ENCODE data around the gene LDHAL6B. TPM values are rescaled to one million over a fixed set of nuclear protein-coding genes. Genes with fewer than 3 reads are reported as not detected.

LDHAL6B gene
- total and polyA plus RNA-seq, 2 of the 8 experiments (the other 6 are each of a cell fraction or from before 2014, with no cell fraction given), result not detected

DNA sequence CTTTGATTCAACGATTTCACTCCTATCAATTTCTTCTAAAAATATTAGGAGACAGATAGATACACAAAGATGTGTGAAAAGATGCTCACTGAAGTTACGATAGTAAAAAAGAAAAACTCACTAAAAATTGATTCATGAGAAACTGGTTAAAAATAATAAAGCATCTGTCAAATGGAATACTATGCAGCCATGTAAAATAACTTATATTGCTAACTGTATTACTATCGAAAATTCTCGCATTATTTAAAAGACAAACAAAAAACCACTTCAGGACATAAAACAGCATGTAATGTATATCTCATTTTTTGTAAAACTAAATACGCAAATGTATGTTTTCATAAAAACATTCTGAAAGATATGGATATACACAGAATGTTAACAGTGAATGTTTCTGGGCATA, 33.4 kb upstream of the LDHAL6B start:
- WGBS, 2 experiments (ENCODE audit: extremely low coverage in 1 of 2, insufficient coverage in 1 of 2, insufficient read length in 1 of 2, insufficient replicate concordance in 2 of 2, low coverage in 1 of 2, low lambda C conversion rate in 2 of 2, missing lambda C conversion rate in 1 of 2), result 93% methylated on average over 5 of the region's 5 CpGs; no CpG with 5 or more reads in 1 of the 2 experiments
- POLR2A ChIA-PET (ENCODE audit: partially characterized antibody), result no interaction called here
- TF ChIP-seq YY1 (IDR thresholded peaks at IDR 0.05; ENCODE audit: low read depth, low read length) (no peak), CTBP2 (IDR thresholded peaks at IDR 0.05; ENCODE audit: borderline replicate concordance, insufficient read depth, insufficient read length, low read length) (no peak), BRCA1 (IDR thresholded peaks at IDR 0.05; ENCODE audit: low read depth, low read length) (no peak), RBBP5 (IDR thresholded peaks at IDR 0.05; ENCODE audit: borderline replicate concordance, low read depth, low read length) (no peak), CBX5 (IDR thresholded peaks at IDR 0.05; ENCODE audit: low read depth, low read length) (no peak), SIX5 (IDR thresholded peaks at IDR 0.05; ENCODE audit: low read depth, low read length) (no peak), TCF12 (IDR thresholded peaks at IDR 0.05; ENCODE audit: low read depth, low read length) (no peak), TEAD4 (IDR thresholded peaks at IDR 0.05; ENCODE audit: low read depth, low read length) (no peak), KDM1A (IDR thresholded peaks at IDR 0.05; ENCODE audit: borderline replicate concordance, low read length) (no peak), NANOG (IDR thresholded peaks at IDR 0.05; ENCODE audit: insufficient read depth, low read depth, low read length, poor library complexity, severe bottlenecking) (no peak)

More for the DNA sequence above, 33.4 kb upstream of the LDHAL6B start:
- Histone ChIP-seq H2AFZ (ENCODE audit: low read length) (no peak overlapping the region), H3K4me2 (ENCODE audit: insufficient read depth in 1 of 2, low read depth in 2 of 2, low read length in 2 of 2) (no peak overlapping the region), H3K9ac (replicated peaks in 1 of 4; ENCODE audit: extremely low read depth in 1 of 4, low read depth in 3 of 4, low read length in 3 of 4) (no peak overlapping the region), H2BK5ac (ENCODE audit: low read depth, low read length) (no peak overlapping the region), H3K23ac (ENCODE audit: insufficient read length) (no peak overlapping the region), H2BK120ac (replicated peaks; ENCODE audit: low read depth, low read length) (no peak overlapping the region), H3K4me1 (replicated peaks in 1 of 4; ENCODE audit: control insufficient read depth in 3 of 4, insufficient read depth in 4 of 4, low read length in 3 of 4) (no peaks in the 10 kb centered on the region), H4K20me1 (replicated peaks in 1 of 2; ENCODE audit: control insufficient read depth in 1 of 2, insufficient read depth in 2 of 2, low read length in 2 of 2) (peaks cover 0 to 1% of the 10 kb centered on the region in 2 experiments), H3K56ac (replicated peaks; ENCODE audit: insufficient read length, low read depth, low read length) (no peak overlapping the region), H3K27ac (ENCODE audit: low read depth, low read length) (no peak overlapping the region), H2AK5ac (ENCODE audit: low read depth, low read length) (no peak overlapping the region), H4K91ac (replicated peaks; ENCODE audit: insufficient read length, low read length) (no peak overlapping the region), H3K14ac (ENCODE audit: insufficient read length) (no peak overlapping the region), H3K9me3 (ENCODE audit: insufficient read depth in 2 of 2, low read depth in 1 of 2, low read length in 1 of 2) (no peaks in the 10 kb centered on the region), H4K8ac (ENCODE audit: extremely low read depth, insufficient read depth, low read length) (no peak overlapping the region), H3K27me3 (replicated peaks in 1 of 4; ENCODE audit: control insufficient read depth in 3 of 4, extremely low read depth in 1 of 4, insufficient read depth in 3 of 4, low read length in 3 of 4) (no peaks in the 10 kb centered on the region), H4K5ac (ENCODE audit: insufficient read length, low read depth, low read length) (no peak overlapping the region), H3K36me3 (ENCODE audit: control insufficient read depth in 2 of 4, insufficient read depth in 4 of 4, low read length in 3 of 4) (peaks cover 0 to 32% (median 10%) of the 10 kb centered on the region in 4 experiments; a peak in 6 of 8 replicates), H3K4me3 (ENCODE audit: extremely low read depth in 1 of 4, insufficient read depth in 2 of 4, low read depth in 3 of 4, low read length in 4 of 4) (no peak overlapping the region), H3K79me1 (ENCODE audit: low read depth, low read length) (no peaks in the 10 kb centered on the region), H3K4ac (replicated peaks; ENCODE audit: insufficient read length, low read depth, low read length) (no peak overlapping the region), H2BK12ac (ENCODE audit: low read depth, low read length) (no peak overlapping the region), H3K18ac (ENCODE audit: extremely low read depth, low read length) (no peak overlapping the region), H2BK15ac (ENCODE audit: low read length) (no peak overlapping the region), H3K79me2 (ENCODE audit: control insufficient read depth in 1 of 2, insufficient read depth in 2 of 2, low read length in 2 of 2) (no peaks in the 10 kb centered on the region), H2BK20ac (ENCODE audit: low read length) (no peak overlapping the region), H3K23me2 (ENCODE audit: low read depth, low read length) (no peaks in the 10 kb centered on the region)
- FAIRE-seq (no peak), DNase-seq (ENCODE audit: low read depth in 1 of 2, low spot score in 2 of 2) (no peak)
- CTCF ChIA-PET (ENCODE audit: partially characterized antibody), result interaction anchor here (0.8 to 4.1 kb wide), 9 partner anchors 10 to 331 kb away, joined by 3 to 24 read pairs (median 4); no protein-coding TSS in a partner anchor

Measured in H1 (cell line).